Activated CD4-positive, CD25-positive, alpha-beta regulatory T cell treated with anti-CD3 and anti-CD28 coated beads, Interleukin-2, amount 50 U/mL, for 16 hours (primary cell): ENCODE measurements around the gene TOR3A.
"Not testable (repeated sequence)": the region's sequence is repeated elsewhere in the genome, so short reads cannot be mapped to it uniquely, and the experiment has no call there.

Experiments
- DNase-seq: peaks from one replicate; pipeline ENCODE4 v3.0.0-alpha.2; 2020; ENCODE audit warnings: low read depth, low spot score

The TOR3A gene

GRCh38 chr1:179107706-179108629, 26.1 kb downstream of the TOR3A start:
- no peak for DNase-seq

- DNase-seq, result no peak
Measured at GRCh38 chr1:179108644-179109043, 26.8 kb downstream of the TOR3A start.

- no peak for DNase-seq
Measured at GRCh38 chr1:179115181-179115580, 33.3 kb downstream of the TOR3A start.

GRCh38 chr1:179119513-179119912, 37.6 kb downstream of the TOR3A start:
- DNase-seq, result no peak

- DNase-seq, result no peak
Measured at GRCh38 chr1:179120736-179121135, 38.9 kb downstream of the TOR3A start.

GRCh38 chr1:179121159-179121938, 39.5 kb downstream of the TOR3A start:
- DNase-seq, result no peak

GRCh38 chr1:179124873-179125272, 43.0 kb downstream of the TOR3A start:
- DNase-seq, result no peak

GRCh38 chr1:179126338-179127060, 44.6 kb downstream of the TOR3A start:
- no peak for DNase-seq

GRCh38 chr1:179127163-179127895, 45.5 kb downstream of the TOR3A start:
- no peak for DNase-seq

GRCh38 chr1:179128520-179128919, 46.6 kb downstream of the TOR3A start:
- DNase-seq, result no peak

- DNase-seq, result no peak
Measured at GRCh38 chr1:179129702-179130473, 48.0 kb downstream of the TOR3A start.

GRCh38 chr1:179135168-179135567, 53.3 kb downstream of the TOR3A start:
- not testable (repeated sequence) for DNase-seq

GRCh38 chr1:179135707-179136106, 53.8 kb downstream of the TOR3A start:
- DNase-seq, result not testable (repeated sequence)

GRCh38 chr1:179137617-179138255, 55.9 kb downstream of the TOR3A start:
- no peak for DNase-seq

- not testable (repeated sequence) for DNase-seq
Measured at GRCh38 chr1:179138755-179139154, 56.9 kb downstream of the TOR3A start.

- DNase-seq, result no peak
Measured at GRCh38 chr1:179141592-179142251, 59.9 kb downstream of the TOR3A start.

- no peak for DNase-seq
Measured at GRCh38 chr1:179142889-179143299, 61.0 kb downstream of the TOR3A start.

GRCh38 chr1:179143322-179143721, 61.5 kb downstream of the TOR3A start:
- no peak for DNase-seq

- DNase-seq, result no peak
Measured at GRCh38 chr1:179144626-179145025, 62.8 kb downstream of the TOR3A start.
